SK-N-DZ (cell line): ENCODE data around the gene OSER1.

ENCODE experiments used
- DNase-seq: peaks from one replicate; pipeline ENCODE4 v3.0.0-alpha.2; 2015; ENCODE audit warnings: low spot score

The OSER1 gene

GRCh38 chr20:44180814-44181213, 29.8 kb downstream of the OSER1 start:
- DNase-seq, result no peak

DNA sequence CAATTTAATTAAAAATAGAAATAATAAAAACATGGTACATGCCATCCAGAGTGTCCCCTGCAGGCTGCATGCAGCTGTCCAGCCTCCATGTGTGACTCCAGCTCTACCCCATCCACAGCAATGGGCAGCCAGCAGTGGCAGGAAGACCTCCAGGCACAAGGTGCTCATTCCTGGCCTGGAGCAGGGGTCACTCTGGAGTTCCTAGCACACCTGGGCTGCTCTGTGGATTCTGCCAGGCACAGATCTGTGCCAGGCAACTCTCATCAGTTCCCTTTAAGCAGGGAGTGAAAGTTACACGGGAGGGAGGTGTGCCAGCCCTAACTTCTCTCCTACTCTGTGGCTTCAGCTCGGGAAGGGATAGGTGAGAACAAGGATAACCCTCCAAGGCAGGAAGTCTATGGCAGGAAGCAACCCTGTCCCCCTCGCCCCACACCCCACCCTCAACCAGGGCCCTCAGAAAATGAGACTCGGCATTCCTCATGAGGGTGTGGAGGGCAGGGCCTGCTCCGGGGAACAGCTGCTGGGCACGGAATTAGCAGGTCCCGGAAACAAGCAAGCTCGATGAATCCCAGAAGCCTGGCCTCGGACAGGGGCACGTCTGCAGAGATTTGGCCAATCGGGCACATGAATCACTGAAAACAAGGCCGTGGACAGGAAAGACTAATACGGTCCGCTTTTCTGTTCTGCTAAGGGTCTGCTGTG, 33.6 kb downstream of the OSER1 start:
- no peak for DNase-seq

DNA sequence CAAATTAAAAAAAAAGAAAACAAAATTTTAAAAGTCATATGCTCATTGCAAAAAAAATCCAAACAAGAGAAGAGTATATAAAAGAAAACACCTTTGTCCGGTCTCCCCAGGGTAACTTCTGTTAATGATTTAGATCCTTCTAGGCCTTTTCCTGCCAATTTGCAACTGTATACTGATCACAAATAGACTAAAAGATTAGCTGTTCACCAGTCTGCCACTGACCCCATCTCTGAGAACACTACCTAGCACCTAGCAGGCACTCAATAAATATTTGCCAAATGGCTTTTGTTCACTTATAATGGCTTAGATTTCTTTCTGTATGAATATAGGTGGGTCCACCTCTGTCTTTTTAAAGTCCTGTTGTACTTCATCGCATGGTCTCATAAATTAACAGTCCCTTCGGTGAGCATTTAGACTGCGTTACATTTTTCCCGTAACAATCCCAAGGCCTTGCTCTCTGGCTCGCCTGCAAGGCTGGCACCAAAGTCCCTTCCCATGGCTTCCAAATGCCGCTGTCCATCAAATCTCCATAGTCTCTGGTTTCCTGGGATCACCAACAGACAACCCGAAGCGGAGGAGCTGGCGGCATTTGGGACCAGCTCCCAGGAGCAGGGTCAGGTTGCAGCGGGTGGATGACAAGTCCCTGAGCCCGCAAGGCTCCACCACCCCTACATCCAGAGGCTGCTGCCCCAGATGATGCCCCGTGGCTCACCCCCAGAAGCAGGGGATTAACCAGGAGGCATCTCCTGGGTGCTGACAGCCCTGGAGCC, 35.4 kb downstream of the OSER1 start:
- no peak for DNase-seq

- no peak for DNase-seq
These were observed 36.7 kb downstream of the OSER1 start for GRCh38 chr20:44173846-44174245.

- no peak for DNase-seq
These were observed 37.5 kb downstream of the OSER1 start for GRCh38 chr20:44173116-44173515.

- no peak for DNase-seq
These were observed 38.0 kb downstream of the OSER1 start for GRCh38 chr20:44172572-44172950.

- DNase-seq, result no peak
These were observed 38.6 kb downstream of the OSER1 start for GRCh38 chr20:44171775-44172571.

DNA sequence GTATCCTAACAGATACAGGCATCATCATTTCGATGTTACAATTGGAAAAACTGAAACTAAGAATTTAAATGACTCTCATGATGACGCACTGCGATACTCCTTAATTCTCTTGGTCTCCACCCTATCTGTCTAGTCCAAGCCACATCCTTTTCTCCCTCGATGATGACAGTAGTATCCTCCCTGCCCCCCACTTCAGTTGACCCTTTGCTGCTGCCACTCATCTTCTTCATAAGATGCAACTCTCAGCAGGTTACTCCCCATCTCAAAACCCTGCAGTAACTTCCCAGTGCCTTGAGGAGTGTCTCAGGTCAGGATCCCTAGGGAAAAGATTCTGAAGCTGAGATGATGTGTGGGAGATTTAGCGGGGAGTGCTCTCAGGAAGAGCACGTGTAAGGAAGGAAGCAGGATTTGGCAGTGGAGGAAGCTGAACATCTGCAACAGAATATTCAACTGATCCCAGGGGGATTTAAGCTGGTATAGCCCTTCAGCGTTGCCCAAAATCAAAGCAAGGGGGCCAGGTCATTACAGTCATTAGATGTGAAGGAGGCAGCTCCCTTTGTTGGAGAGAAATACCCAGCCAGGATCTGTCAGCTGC, 39.7 kb downstream of the OSER1 start:
- no peak for DNase-seq

GRCh38 chr20:44167736-44168135, 42.8 kb downstream of the OSER1 start:
- DNase-seq, result no peak

GRCh38 chr20:44166477-44166876, 44.1 kb downstream of the OSER1 start:
- DNase-seq, result no peak

DNA sequence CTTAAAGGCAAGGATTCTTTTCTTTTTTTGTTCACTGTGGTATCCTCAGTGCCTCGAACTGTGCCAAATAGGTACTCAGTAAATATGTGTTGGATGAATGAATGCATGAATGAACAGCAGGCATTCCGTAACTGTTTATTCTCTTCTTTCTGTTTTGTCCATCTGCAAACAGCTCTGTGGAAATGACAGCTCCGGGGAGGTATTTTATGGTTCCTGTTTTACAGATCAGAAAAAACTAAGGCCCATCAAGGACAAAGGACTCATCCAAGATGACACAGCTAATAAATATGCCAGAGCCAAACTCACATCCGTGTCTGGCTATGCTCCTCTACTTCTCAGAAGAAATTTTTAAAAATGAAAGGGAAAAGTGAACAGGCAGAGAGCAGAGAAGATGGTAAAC, 44.6 kb downstream of the OSER1 start:
- DNase-seq, result no peak

- no peak for DNase-seq
These were observed 50.4 kb downstream of the OSER1 start for GRCh38 chr20:44160133-44160532.

GRCh38 chr20:44159711-44160110, 50.9 kb downstream of the OSER1 start:
- DNase-seq, result no peak

DNA sequence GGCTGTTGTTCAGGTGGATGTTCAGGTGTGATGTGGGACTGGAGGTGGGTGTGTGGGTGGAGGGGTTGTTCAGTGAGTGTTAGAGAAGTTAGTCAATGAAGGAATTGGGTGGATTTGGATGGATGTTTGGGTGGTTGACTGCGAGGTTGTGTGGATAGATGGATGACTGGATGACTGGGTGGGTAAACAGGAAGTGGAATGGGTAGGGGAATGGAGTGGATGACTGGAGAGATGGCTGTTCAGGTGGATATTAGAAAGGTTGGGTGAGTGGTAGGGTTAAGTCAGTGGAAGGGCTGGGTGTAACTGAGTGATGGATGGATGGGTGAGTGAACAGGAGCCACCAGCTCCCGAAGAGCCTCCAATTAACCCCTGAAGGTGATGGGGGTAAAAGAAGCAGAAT, 51.4 kb downstream of the OSER1 start:
- DNase-seq, result no peak

GRCh38 chr20:44157061-44157460, 53.5 kb downstream of the OSER1 start:
- no peak for DNase-seq

DNA sequence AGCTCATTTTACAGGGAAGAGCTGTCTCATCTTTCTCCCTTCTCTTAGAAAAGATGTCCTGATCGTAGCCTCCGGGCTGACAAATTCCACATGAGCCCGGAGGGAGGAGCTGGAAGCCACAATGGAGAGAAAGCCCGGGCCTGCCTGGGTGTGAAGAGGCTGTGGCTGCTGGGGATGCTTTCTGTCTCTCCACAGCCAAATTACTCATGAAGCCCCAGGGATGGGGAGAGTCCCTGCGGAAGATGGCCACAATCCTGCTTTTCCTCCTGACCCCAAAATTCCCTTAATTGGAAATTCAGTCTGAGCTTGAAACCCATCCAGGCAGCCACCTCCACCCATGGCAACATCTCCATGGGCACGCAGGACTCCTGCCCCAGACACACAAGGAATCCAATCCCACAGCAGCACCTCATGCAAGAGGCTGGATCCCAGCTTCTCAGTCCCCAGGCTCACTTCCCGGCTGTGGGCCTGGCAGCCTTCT, 56.0 kb downstream of the OSER1 start:
- no peak for DNase-seq

- no peak for DNase-seq
These were observed 56.9 kb downstream of the OSER1 start for GRCh38 chr20:44153636-44154043.

DNA sequence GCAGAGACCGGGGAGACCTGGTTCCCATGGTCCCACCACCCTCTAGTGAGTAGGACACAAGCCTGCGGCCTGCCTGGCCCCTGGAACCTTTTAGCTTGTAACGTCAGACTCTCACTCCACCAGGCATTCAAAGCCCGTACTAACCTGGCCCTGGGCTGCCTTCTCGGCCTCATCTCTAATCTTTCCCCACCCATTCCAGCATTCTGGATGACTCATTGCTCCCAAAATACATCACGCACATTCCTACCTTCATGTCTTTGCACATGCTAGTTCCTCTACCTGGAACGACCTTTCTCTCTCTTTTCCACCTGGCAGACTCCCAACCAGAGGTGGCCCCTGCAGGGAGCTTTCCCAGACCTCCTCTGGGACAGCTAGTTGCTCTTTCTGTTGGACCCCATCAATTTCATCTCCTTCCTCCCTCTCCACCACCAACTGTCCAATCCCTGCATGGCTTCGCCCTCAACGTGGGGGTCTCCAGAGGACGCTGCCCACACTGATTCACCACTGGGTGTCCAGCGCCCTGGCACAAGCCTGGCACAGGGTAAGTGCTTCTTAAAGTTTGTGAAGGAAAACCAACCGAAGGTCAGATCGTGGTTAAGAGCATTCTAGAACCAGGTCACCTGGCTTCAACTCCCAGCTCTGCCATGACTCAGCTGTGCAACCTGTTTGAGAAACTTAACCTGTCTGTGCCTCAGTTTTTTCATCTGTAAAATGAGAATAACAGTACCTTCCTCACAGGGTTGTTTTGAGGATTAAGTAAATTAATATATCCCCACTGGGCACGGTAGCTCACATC, 58.8 kb downstream of the OSER1 start:
- no peak for DNase-seq

- DNase-seq, result no peak
These were observed 64.3 kb downstream of the OSER1 start for GRCh38 chr20:44146272-44146671.
